HG02678 (cell line): ENCODE measurements around the gene TPI1.
"Not testable (repeated sequence)": the region's sequence is repeated elsewhere in the genome, so short reads cannot be mapped to it uniquely, and the experiment has no call there.

Experiments used
- ATAC-seq: cut with Tn5 transposase; IDR thresholded peaks from one replicate; pipeline ENCODE4 v1.9.1; 2021; ENCODE audit warnings: mild to moderate bottlenecking, moderate library complexity; ENCODE audit not compliant: unreplicated experiment

Gene TPI1

DNA sequence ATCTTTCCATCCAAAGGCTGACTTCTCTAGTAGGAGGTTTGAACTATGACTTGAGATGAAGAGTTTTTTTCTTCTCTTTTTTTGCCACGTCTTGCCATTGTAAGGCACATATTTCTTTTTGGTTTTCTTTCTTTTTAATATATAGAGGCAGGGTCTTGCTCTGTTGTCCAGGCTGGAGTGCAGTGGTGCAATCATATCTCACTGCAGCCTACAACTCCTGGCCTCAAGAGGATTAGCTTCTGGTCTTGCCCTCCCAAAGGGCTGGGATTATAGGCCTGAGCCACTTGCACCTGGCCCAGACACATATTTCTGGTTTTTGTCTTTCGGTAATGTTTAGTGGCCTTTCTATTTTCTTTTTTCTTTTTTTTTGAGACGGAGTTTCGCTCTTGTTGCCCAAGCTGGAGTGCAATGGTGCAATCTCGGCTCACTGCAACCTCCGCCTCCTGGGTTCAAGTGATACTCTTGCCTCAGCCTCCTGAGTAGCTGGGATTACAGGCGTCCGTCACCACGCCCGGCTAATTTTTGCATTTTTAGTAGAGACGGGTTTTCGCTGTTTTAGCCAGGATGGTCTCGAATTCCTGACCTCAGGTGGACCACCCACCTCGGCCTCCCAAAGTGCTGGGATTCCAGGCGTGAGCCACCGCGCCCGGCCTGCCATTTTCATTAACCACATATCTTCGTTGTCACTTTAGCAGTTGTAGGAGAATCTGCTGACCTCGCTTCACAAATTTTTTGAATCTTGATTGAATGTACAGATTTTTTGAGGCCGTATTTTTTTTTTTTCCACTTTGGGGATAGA lies 22.6 kb downstream of the TPI1 start:
- ATAC-seq: not testable (repeated sequence)

DNA sequence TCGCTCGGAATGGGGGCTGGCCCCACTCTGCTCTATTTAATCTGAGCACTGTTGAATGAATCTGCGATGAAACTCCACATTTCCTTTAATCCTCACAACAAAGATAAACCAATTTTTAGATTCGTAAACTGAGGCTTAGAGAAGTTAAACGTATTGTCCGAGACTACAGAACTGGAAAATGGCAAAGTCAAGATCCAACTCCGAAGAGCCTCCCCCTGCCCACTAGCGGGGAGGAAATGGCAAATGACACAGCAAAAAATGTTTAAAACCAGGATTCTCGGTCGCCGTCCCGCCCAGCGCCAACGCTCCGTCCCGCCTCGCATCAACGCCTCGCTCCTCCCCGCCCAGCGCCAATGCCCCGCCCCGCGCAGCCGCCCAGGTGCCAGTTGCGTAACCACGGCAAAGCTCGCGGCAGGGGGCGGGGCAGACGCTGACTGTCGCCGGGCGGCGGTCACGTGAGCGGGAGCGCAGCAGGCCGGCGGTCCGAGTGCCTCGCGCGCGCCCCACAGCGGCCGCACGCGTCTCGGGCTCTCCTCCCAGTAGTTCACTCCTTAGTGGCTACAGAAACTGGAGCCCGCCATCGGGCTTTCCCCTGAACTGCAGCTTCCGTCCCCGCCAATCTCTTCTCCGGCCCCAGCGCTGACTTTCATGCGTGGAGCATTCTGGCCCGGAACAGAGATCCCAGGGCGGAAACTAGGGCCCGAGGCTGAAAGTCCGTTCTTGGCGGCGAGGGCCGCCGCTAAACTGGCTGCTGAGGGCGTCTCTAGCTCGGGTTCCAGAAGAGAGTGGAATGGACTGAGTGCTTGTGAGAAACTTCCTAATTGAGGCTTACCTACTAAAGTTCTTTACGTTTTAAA lies 23.7 kb downstream of the TPI1 start:
- peak; percentile 93 for ATAC-seq

DNA sequence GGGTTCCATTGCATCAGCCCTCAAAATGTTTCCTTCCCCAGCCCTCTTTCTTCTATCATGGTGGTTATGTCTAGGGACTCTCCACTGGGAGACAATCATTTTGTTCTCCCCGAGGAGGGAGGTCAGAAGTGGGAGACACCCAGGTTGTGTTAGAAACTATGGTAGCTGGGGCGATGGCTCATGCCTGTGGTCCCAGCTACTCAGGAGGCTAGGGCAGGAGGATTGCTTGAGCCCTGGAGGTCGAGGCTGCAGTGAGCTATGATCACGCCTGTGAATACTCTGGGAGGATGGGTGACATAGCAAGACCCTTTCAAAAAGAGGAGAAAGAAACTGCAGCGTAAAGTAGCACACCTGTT lies 24.3 kb downstream of the TPI1 start:
- no peak for ATAC-seq

DNA sequence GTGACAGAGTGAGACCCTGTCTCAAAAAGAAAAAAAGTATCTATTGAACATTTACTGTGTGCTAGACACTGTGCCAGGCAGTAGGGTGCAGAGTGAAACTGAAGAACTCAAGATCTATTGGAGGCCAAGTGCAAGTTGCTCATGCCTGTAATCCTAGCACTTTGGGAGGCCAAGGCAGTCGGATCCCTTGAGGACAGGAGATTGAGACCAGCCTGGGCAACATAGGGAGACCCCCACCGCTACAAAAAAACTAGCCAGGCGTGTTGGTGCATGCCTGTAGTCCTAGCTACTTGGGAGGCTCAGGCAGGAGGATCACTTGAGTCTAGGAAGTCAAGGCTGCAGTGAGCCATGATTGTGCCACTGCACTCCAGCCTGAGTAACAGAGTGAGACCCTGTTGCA lies 25.4 kb downstream of the TPI1 start:
- ATAC-seq: not testable (repeated sequence)

DNA sequence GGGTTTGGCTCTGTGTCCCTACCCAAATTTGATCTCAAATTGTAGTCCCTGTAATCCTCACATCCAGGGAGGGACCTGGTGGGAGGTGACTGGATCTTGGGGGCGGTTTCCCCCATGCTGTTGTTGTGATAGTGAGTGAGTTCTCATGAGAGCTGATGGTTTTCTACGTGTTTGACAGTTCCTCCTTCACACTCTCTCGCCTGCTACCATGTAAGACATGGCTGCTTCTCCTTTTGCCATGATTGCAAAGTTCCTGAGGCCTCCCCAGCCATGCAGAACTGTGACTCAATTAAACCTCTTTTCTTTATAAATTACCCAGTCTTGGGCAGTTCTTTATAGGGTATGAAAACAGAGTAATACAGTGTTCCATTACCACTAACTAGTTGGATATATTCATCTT lies 27.0 kb downstream of the TPI1 start:
- ATAC-seq: no peak

DNA sequence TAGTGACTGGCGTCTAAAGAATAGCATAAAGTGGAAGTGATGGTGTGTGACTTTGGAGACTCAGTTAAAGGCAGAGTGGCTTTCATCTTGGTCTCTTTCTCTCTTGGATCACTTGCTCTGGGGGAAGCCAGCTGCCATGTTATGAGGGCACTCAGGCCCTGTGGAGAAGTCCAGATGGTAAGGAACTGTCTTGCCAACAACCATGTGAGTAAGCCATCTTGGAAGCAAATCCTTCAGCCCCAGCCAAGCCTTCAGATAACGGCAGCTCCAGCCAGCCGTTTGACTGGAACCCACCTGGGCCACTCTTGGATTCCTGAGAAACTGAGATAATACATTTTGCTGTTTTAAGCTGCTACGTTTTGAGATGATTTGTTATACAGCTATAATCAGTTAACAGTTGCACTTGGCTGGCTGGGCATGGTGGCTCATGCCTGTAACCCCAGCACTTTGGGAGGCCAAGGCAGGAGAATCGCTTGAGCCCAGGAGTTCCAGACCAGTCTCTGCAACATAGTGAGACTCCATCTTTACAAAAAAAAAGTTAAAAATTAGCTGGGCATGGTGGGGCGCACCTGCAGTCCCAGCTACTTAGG lies 29.6 kb downstream of the TPI1 start:
- no peak for ATAC-seq

DNA sequence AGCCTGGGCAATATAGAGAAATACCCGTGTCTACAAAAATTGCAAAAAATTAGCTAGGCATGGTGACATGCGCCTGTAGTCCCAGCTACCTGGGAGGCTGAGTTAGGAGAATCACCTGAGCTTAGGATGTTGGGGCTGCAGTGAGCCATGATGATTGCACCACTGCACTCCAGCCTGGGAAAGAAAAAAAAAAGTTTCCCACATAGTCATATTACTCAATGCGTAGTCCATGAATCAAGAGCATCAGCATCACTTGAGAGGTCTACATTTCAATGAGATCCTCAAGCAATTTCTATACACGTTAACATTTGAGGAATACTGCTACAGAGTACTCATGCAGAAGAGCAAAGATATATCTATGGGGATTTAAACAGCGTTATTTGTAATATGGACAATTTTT lies 32.1 kb downstream of the TPI1 start:
- ATAC-seq: no peak

DNA sequence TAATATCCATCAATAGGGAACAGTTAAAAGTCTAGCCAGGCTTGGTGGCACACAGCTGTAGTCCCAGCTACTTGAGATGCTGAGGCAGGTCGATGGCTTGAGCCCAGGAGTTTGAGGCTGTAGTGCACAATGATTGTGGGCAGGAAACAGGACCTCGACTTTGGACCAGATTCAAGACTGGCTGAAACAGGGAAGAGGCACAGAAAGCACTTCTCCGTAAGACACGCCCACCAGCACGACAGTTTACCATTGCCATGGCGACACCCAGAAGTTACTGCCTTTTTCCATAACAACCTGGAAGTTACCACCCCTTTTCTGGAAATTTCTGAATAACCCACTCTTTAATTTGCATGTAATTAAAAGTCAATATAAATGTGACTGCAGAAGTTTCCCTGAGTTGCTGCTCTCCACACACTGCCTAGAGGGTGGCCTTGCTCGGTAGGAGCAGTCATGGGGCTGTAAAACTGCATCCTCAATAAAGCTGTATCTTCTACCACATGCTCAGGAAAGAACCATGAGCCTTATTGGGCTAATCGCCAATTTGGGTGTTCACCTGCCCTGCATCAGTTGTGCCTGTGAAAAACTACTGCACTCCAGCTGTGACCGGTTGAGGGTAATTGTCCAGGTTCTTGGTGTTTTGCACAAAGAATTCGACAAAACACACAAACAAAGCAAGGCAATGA lies 32.6 kb downstream of the TPI1 start:
- no peak for ATAC-seq

DNA sequence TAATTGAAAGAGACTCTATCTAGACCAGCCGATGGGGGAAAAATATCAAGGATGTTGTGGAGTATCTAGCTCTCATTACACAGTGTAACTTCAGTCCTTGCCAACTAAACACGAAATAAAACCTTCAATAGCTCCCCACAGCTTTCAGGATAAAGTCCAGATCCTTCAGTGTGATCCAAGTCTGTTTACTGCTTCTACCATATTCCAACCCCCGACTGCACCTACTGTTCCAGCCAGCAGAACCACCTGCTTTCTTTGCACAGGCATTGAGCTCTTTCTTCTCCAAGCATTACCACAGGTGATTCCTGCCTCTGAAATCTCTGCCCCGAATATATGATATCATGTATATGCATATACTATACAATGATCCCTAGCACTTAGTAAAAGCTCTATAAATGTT lies 35.1 kb downstream of the TPI1 start:
- ATAC-seq: no peak

DNA sequence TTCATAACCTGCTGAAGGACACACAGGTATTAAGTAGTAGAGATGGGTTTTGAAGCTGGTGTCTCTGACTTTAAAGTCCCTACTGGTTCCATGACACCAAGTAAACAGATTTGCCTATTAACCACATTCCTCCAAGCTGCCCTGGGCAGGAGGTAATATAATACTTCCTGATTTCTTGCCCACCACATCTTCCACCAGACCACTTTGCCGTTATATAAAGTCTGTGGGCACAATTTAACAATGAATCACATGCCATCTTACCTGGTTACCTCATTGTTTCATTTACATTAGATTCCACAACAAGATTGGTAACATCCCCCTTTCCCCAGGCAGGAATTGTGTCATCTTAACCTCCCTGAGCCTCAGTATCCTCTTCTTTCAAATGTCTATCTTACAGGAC lies 36.4 kb downstream of the TPI1 start:
- no peak for ATAC-seq

DNA sequence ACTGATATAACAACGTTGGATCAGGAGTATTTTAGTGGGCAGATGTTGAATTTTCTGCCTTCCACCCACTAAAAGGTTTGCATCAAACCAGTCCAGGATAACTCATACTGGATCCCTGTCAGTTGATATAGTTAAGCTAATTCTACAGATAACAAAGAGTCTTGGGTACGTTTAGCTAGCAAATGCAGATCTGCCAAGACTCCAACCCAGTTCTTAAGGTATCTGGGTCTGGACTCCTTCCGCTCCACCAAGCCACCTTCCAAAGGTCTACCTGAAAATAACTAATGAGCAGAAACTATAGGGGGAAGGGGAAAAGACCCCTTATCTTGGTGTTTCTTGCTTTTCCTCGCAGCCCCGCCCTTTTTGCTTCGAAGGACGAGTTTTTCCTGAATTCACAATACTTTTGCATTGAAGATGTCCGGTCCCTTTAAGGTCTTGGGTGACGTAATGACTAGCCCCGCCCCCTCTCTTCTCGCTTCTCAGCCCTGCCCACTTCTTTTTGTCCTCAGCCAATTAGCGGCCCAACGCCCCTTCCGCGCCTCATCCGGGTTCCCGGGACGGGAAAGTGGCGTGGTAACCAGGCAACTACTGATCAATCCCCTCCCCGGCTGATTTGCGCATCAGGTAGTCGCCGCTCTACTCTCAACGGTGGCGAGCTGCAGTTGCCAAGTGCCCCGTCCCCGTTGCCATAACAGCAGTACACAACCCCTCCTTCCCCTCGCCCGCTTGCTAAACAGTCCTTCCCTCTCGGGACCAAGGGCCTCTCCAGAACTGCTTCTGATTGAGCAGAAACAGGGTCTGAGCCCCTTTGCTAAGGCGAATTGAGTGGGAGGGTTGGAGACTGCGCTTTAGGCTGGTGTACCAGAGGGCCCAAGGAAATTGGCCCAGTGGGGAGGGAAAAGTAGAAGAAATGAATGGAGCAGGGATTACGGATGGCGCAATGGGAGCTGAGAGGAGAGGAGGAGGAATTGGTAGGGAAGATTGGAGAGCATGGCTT lies 37.2 kb downstream of the TPI1 start, which contains the start of gene LRRC23:
Gene LRRC23, plus strand, starts transcription at position 543 of the 997 bp plus-strand sequence. CDS start 812 bp downstream, outside the sequence.
- ATAC-seq: peak; percentile 97

DNA sequence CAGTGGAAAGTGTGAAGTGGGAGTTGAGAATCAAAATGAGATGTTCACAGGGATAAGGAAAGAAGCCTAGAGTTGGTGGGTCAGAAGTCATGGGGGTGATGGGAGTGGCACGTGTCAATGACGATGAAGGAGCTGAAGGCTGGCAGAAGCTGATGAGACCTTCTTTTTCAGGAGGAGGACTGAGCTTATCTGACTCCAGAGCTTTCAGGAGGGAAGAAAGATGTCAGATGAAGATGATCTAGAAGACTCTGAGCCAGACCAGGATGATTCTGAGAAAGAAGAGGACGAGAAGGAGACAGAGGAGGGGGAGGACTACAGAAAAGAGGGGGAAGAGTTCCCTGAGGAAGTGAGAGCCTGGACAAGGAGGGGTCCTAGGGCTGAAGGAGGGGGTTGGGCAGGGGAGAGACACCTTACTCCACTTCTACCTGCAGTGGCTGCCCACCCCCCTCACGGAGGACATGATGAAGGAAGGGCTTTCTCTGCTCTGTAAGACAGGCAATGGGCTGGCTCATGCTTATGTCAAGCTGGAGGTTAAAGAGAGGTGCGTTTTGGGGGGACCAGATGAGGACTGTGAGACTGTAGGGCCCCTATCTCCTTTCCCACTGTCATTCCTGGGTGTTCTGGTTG lies 38.2 kb downstream of the TPI1 start:
- ATAC-seq: no peak

DNA sequence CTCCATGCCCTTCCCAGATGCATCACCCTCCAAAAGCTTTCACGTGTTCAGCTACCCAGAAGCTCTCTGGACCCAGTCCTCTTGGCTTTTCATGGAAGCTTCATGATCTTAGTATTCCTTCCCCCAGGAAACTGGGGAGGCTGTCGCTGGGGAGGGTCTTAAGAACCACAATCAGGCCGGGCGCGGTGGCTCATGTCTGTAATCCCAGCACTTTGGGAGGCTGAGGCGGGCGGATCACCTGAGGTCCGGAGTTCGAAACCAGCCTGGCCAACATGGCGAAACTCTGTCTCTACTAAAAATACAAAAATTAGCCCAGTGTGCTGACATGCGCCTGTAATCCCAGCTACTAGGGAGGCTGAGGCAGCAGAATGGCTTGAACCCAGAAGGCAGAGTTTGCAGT lies 40.8 kb downstream of the TPI1 start:
- not testable (repeated sequence) for ATAC-seq

DNA sequence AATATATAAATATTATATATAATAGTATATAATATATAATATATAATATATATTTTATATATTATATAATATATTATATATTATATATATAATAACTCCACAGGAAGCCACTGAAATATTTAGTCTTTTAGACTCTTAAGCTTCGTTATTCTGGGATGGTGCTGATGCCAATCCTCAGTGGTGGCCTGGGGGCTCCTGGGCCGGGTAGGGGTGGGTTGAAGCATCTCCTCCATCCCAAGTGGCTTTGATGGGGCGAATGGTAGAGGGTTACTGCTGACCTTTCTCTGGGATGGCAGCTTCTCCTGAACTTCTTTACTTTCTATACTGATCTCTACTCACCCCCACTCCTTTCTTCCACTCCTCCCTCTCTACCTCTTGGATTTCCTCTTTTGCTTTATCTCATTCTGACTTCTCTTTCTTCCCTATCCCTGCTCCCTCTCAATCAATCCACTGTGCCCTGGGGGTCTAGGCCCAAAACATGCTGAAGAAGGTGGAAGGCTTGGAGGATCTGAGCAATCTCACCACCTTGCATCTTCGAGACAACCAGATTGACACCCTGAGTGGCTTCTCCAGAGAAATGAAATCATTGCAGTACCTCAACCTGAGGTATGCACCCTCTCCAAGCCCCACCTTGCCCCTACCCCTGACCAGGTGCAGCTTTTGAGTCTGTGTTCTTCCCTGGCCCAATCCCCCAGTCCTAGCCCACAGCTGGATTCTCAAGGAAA lies 42.3 kb downstream of the TPI1 start:
- ATAC-seq: no peak

DNA sequence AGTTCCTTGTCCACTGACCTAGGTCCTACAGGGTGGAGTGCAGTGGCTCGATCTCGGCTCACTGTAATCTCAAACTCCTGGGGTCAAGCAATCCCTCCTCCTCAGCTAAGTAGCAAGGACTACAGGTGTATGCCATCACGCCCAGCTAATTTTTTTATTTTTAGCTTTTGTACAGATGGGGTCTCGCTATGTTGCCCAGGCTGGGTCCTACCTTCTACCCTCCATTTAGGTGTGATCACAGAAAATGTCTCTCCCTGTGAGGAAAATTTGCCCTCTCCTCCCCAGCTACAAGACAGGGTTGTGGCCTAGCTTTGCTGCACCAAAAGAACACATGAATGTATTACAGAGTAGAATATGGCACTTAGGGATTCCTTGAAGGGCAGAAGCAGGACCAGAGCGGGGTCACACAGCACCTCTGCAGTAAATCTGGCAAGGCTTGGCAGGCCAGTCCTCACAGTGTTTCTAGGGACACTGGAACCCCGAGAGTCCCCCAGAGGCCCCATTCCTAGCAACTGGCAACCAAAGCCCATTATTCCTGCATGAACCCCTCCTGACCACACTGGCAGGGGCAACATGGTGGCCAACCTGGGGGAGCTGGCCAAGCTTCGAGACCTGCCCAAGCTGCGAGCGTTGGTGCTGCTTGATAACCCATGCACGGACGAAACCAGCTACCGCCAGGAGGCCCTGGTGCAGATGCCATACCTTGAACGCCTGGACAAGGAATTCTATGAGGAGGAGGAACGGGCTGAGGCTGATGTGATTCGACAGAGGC lies 45.0 kb downstream of the TPI1 start:
- ATAC-seq: no peak

DNA sequence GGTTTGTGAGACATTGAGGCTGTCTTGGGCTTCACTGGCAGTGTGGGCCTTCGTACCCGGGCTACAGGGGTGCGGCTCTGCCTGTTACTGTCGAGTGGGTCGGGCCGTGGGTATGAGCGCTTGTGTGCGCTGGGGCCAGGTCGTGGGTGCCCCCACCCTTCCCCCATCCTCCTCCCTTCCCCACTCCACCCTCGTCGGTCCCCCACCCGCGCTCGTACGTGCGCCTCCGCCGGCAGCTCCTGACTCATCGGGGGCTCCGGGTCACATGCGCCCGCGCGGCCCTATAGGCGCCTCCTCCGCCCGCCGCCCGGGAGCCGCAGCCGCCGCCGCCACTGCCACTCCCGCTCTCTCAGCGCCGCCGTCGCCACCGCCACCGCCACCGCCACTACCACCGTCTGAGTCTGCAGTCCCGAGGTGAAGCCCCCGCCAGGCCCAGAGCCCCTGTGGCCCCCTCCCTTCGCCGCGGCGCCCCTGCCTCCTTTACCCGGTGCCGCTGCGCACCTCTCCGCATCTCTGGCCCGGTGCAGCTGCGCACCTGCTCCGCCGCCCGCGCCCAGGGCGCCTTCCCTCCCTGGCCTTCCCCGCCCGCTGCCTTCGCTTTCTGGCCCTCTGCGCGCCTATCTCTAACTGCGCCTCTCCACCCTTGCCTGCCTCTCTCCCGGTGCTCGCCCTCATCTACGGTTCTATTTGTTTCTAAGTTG lies 47.1 kb downstream of the TPI1 start, which contains the start of gene ENO2:
Gene ENO2, plus strand, starts transcription at position 335 of the 701 bp plus-strand sequence. CDS start 1,253 bp downstream, outside the sequence.
- ATAC-seq: peak; percentile 81
